Ishikawa (cell line): ENCODE measurements around the gene IGFL2.
A peak's percentile ranks its signal among the peaks of the same experiment; 100 is the strongest.

Experiments
- CEBPB ChIP-seq: IDR thresholded peaks from 2 replicates; pipeline ENCODE4 v1.6.1; 2012
- CREB1 ChIP-seq: IDR thresholded peaks from 2 replicates; pipeline ENCODE4 v1.6.1; 2012; ENCODE audit warnings: low read depth
- EGR1 ChIP-seq: IDR thresholded peaks from 2 replicates; pipeline ENCODE4 v1.6.1; 2012
- EP300 ChIP-seq: IDR thresholded peaks from 2 replicates; pipeline ENCODE4 v1.6.1; 2012; ENCODE audit warnings: borderline replicate concordance
- FOXM1 ChIP-seq: IDR thresholded peaks from 2 replicates; pipeline ENCODE4 v1.6.1; 2012; ENCODE audit warnings: low read depth, borderline replicate concordance
- MAX ChIP-seq: IDR thresholded peaks from 2 replicates; pipeline ENCODE4 v1.6.1; 2012
- NFIC ChIP-seq: IDR thresholded peaks from 2 replicates; pipeline ENCODE4 v1.6.1; 2012
- RAD21 ChIP-seq: IDR thresholded peaks from 2 replicates; pipeline ENCODE4 v1.6.1; 2012; ENCODE audit warnings: low read depth
- REST ChIP-seq: IDR thresholded peaks from 2 replicates; pipeline ENCODE4 v1.6.1; 2012; ENCODE audit warnings: low read depth, mild to moderate bottlenecking
- TAF1 ChIP-seq: IDR thresholded peaks from 2 replicates; pipeline ENCODE4 v1.6.1; 2012; ENCODE audit warnings: low read depth, mild to moderate bottlenecking
- TCF12 ChIP-seq: IDR thresholded peaks from 2 replicates; pipeline ENCODE4 v1.6.1; 2012; ENCODE audit warnings: low read depth
- TEAD4 ChIP-seq: IDR thresholded peaks from 2 replicates; pipeline ENCODE4 v1.6.1; 2012
- YY1 ChIP-seq: IDR thresholded peaks from 2 replicates; pipeline ENCODE4 v1.6.1; 2012; ENCODE audit warnings: low read depth
- ZBTB7A ChIP-seq: IDR thresholded peaks from 2 replicates; pipeline ENCODE4 v1.6.1; 2012; ENCODE audit warnings: low read depth
- TF ChIP-seq, protein P1 (sequence below): IDR thresholded peaks from 2 replicates; pipeline ENCODE4 v1.6.1; 2012

The IGFL2 gene

DNA sequence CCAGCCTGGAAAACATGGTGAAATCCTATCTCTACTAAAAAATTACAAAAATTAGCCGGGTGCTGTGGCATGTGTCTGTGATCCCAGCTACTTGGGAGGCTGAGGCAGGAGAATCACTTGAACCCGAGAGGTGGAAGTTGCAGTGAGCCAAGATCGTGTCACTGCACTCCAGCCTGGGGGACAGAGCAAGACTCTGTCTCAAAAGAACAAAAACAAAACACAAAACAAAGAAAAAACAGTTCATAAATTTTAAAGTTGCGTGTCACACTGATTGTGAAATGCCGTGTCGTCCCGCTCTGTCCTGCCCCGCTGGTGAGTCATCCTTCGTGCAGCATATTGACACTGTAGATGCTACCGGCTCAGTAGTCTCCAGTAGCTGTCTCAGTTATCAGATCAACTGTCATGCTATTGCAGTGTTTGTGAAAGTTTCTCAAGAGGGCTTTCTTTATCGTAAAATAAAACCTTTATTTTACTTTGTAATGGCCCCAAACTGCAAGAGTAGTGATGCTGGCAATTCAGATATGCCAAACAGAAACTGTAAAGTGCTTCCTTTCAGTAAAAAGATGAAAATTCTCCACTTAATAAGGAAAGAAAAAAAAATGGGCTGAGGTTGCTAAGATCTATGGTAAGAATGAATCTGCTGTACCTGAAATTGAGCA is 45.1 kb downstream of the IGFL2 start:
- TF ChIP-seq NFIC (no peak), CEBPB (peak; percentile 64; the same call in 1 of the 2 replicates)

DNA sequence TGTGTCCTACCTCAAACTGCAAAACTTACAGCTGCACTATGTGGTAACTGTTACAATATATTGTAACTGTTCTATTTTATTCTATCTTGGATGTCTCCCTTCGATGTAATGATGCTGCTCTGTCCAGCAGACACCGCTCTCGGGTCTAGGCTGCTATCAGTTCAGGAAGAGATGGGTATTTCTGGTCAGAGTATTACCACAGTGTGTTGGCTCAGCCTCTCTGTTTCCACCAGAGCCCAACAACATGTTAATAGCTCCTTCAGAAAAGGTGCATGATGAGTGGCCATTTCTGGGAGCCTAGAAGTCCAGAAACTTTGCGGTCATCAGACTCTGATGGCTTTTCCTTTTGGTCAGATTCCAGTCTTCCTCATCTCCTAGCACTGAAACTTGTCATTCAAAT is 45.6 kb downstream of the IGFL2 start:
- TF ChIP-seq, protein P1, sequence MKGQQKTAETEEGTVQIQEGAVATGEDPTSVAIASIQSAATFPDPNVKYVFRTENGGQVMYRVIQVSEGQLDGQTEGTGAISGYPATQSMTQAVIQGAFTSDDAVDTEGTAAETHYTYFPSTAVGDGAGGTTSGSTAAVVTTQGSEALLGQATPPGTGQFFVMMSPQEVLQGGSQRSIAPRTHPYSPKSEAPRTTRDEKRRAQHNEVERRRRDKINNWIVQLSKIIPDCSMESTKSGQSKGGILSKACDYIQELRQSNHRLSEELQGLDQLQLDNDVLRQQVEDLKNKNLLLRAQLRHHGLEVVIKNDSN = no peak
- TF ChIP-seq CREB1 (no peak), REST (no peak), NFIC (no peak)

- TF ChIP-seq EP300 (no peak), CREB1 (no peak), CEBPB (no peak), NFIC (no peak), TEAD4 (no peak), RAD21 (no peak), REST (no peak), EGR1 (no peak), MAX (no peak), TAF1 (no peak), YY1 (no peak), TCF12 (no peak)
- TF ChIP-seq, protein P1 = no peak
Measured at GRCh38 chr19:46195104-46195503, 47.1 kb downstream of the IGFL2 start.

DNA sequence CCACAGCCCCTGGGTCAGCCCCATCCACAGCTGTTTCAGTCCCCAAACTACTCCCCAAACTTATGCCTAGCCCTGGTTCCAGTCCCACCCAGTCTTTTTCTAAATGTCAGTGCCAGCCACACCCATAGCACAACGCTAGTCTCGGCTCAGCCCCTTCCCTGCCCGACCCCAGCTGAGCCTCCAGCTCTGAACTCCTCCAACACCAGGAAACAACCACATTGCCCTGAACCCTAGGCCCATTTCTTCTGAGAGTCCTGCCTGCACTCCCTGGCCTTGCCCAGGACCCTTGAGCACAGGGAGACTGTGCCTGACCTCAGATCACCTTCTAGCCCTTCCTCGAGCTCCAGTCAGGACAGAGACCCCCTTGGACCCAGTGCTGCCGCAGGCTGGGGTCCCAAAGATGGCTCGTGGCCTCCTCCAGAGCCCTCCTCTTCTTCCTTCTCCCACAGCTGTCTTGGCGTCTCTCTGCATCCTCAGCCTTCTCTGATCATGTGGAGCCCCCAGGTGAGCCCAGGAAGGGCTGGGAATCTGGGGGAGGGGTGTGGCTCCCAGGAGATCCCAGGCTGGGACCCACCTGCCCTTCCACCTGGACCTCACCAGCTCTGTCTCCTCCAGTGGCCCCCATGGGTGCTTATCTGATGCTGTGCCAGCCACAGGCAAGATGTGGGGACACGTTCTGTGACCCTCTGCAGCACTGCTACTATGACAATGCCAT is 48.5 kb downstream of the IGFL2 start:
- TF ChIP-seq NFIC = no peak
- no peak for TF ChIP-seq EGR1
- no peak for TF ChIP-seq RAD21
- no peak for TF ChIP-seq YY1
- no peak for TF ChIP-seq REST
- TF ChIP-seq CREB1 = no peak
- TF ChIP-seq, protein P1 = no peak
- TF ChIP-seq ZBTB7A = no peak
- TF ChIP-seq TAF1 = no peak
- no peak for TF ChIP-seq FOXM1
- no peak for TF ChIP-seq MAX
- no peak for TF ChIP-seq CEBPB
- TF ChIP-seq TEAD4 = no peak
- no peak for TF ChIP-seq TCF12
- no peak for TF ChIP-seq EP300
